ENCODE results near the gene QRFP. TPM values are rescaled to one million over a fixed set of nuclear protein-coding genes. Genes with fewer than 3 reads are reported as not detected.

Gene QRFP
- total RNA-seq, 1 experiment from 2014 or later: not detected

DNA sequence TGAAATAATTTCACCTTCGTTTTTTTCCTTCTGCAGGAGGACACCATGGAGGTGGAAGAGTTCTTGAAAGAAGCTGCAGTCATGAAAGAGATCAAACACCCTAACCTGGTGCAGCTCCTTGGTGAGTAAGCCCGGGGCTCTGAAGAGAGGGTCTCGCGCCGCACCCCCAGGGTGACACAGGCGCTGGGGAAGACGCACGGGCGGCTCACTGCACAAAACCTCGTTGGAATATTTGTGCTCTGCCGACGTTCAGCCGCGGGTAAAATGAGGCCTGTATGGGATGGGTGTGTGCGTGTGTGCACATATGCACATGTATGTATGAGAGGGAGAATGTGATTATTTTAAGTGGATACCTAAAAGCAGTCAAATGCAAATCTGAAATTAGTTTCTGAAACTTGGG is 24.5 kb downstream of the QRFP start:
- Mint-ChIP-seq H3K27me3 (ENCODE audit: unreplicated experiment) (no peaks in the 10 kb centered on the region), H3K4me1 (ENCODE audit: low read depth, unreplicated experiment) (no peaks in the 10 kb centered on the region), H3K9me3 (ENCODE audit: low read depth, unreplicated experiment) (no peaks in the 10 kb centered on the region), H3K27ac (ENCODE audit: unreplicated experiment) (no peak overlapping the region), H3K36me3 (ENCODE audit: insufficient read depth, unreplicated experiment) (peaks cover 8% of the 10 kb centered on the region), H3K4me3 (ENCODE audit: low read depth, unreplicated experiment) (no peak overlapping the region)
- intact Hi-C loops (cut with micrococcal nuclease; ENCODE audit: unreplicated experiment): no loop called here
- no peak for DNase-seq
- BruUV-seq (replicated peaks): no TSS peak
- CTCF ChIA-PET: no interaction called here
- TF ChIP-seq CTCF (IDR thresholded peaks at IDR 0.05; ENCODE audit: unreplicated experiment): no peak

GRCh38 chr9:130871395-130872062 is 25.1 kb downstream of the QRFP start:
- peaks cover 1% of the 10 kb centered on the region for H3K4me1 Mint-ChIP-seq (ENCODE audit: low read depth, unreplicated experiment)
- H3K27me3 Mint-ChIP-seq (ENCODE audit: unreplicated experiment): no peaks in the 10 kb centered on the region
- intact Hi-C loops (cut with micrococcal nuclease; ENCODE audit: unreplicated experiment): no loop called here
- BruUV-seq (replicated peaks): no TSS peak
- CTCF ChIA-PET: no interaction called here
- DNase-seq: no peak
- no peak overlapping the region for H3K4me3 Mint-ChIP-seq (ENCODE audit: low read depth, unreplicated experiment)
- no peak for TF ChIP-seq CTCF (IDR thresholded peaks at IDR 0.05; ENCODE audit: unreplicated experiment)
- H3K9me3 Mint-ChIP-seq (ENCODE audit: low read depth, unreplicated experiment): no peaks in the 10 kb centered on the region
- no peak overlapping the region for H3K27ac Mint-ChIP-seq (ENCODE audit: unreplicated experiment)
- H3K36me3 Mint-ChIP-seq (ENCODE audit: insufficient read depth, unreplicated experiment): peaks cover 10% of the 10 kb centered on the region

DNA sequence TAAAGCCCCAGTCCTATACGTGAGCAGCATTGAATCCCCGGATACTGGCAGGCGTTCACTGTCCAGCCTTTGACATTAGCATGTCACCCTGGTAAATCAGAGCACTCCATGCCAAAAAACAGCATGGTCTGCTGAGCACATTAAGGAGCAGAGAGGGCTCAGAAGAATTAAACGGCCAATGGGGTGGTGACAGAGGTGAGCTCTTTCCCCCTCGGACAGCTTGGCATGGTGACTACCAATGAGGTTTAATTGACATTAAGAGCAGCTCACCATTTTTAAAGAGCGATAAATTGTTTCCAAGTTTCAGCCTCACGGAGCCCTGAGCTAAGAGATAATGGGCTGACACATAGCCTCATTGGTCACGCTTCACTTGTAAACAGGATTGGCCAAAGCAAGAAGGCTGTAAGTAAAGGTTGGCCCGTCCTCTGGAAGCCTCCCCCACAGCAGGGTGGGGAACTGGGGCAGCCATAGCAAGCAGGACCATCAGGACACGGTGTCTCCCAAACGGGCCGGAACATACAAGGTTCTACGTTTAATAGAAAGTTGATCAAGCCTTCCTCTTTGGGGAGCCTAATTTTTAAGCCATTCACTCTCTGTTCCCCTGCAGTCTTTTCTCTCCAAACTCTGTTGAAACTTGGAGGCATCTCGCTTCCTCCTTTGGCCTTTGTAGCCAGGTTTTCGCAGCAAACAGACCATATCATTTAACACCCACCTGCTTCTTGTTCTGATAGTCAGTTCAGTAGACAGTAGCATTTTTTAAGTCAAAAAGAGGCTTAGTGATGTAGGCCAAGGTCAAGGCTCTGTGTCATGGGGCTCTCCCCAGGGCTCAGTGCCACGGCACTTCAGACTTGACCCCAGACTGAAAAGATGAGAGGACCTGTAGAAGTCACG is 25.9 kb downstream of the QRFP start:
- TF ChIP-seq CTCF (IDR thresholded peaks at IDR 0.05; ENCODE audit: unreplicated experiment): no peak
- DNase-seq: no peak
- intact Hi-C loops (cut with micrococcal nuclease; ENCODE audit: unreplicated experiment): no loop called here
- Mint-ChIP-seq H3K4me1 (ENCODE audit: low read depth, unreplicated experiment) (peaks cover 8% of the 10 kb centered on the region), H3K9me3 (ENCODE audit: low read depth, unreplicated experiment) (no peaks in the 10 kb centered on the region), H3K4me3 (ENCODE audit: low read depth, unreplicated experiment) (no peak overlapping the region), H3K27ac (ENCODE audit: unreplicated experiment) (no peak overlapping the region), H3K36me3 (ENCODE audit: insufficient read depth, unreplicated experiment) (peaks cover 15% of the 10 kb centered on the region), H3K27me3 (ENCODE audit: unreplicated experiment) (no peaks in the 10 kb centered on the region)
- no TSS peak for BruUV-seq (replicated peaks)
- CTCF ChIA-PET: interaction anchor here (1.4 to 1.8 kb wide), 3 partner anchors 70 to 176 kb away, joined by 3 to 9 read pairs (median 4); no protein-coding TSS in a partner anchor

DNA sequence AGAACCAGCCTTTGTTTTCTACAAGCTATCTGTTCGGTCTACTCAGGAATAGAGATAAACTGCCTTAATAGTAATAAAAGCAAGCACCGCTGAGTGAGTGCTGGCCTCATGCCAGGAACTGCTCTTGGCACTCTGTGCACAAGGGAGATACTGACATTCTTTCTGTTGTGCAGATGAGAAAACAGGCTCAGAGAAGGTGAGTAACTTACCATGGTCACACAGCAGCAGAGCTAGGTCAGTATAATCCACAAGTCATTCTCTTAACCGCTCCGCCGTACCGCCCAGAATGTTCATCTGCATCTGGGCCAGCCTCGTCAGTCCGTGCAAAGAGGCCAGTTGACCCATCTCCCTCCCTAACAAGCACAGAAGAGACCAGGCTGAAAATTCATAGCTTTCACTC is 27.4 kb downstream of the QRFP start:
- CTCF ChIA-PET: interaction anchor here (1.4 to 1.8 kb wide), 2 partner anchors 129 to 177 kb away, joined by 4 to 9 read pairs; no protein-coding TSS in a partner anchor
- no peaks in the 10 kb centered on the region for H3K27me3 Mint-ChIP-seq (ENCODE audit: unreplicated experiment)
- no peak overlapping the region for H3K4me3 Mint-ChIP-seq (ENCODE audit: low read depth, unreplicated experiment)
- intact Hi-C loops (cut with micrococcal nuclease; ENCODE audit: unreplicated experiment): loop anchor here (5.0 kb wide), 2 partner anchors 128 to 178 kb away; no protein-coding TSS in a partner anchor
- no peak for DNase-seq
- no peaks in the 10 kb centered on the region for H3K9me3 Mint-ChIP-seq (ENCODE audit: low read depth, unreplicated experiment)
- no peak overlapping the region for H3K27ac Mint-ChIP-seq (ENCODE audit: unreplicated experiment)
- H3K4me1 Mint-ChIP-seq (ENCODE audit: low read depth, unreplicated experiment): peaks cover 8% of the 10 kb centered on the region
- H3K36me3 Mint-ChIP-seq (ENCODE audit: insufficient read depth, unreplicated experiment): peaks cover 15% of the 10 kb centered on the region
- TF ChIP-seq CTCF (IDR thresholded peaks at IDR 0.05; ENCODE audit: unreplicated experiment): no peak
- no TSS peak for BruUV-seq (replicated peaks)
